ENCODE data around the gene CARD11. TPM values are rescaled to one million over a fixed set of nuclear protein-coding genes. Genes with fewer than 3 reads are reported as not detected.

CARD11 gene
- total and polyA plus RNA-seq, 2 of the 4 experiments (the other 2 are of a cell fraction) = 0.18 to 0.26 TPM

- H3K56ac ChIP-seq (ENCODE audit: extremely low read depth, insufficient read depth, low read length) = no peak overlapping the region
- H3K9ac ChIP-seq (ENCODE audit: low read depth, low read length) = no peak overlapping the region
- H3K9me3 ChIP-seq (ENCODE audit: control insufficient read depth, insufficient read depth, low read length) = peaks cover 2% of the 10 kb centered on the region; the same call in 1 of the 2 replicates
- no CpG with 5 or more reads among the region's 3 CpGs for WGBS, 2 experiments (ENCODE audit: extremely low coverage in 2 of 2, insufficient read length in 1 of 2)
- ATAC-seq (ENCODE audit: low read depth) (no peak), DNase-seq (no peak)
- no peak overlapping the region for H2BK5ac ChIP-seq (ENCODE audit: low read depth, low read length, poor library complexity, severe bottlenecking)
- H2AK9ac ChIP-seq (replicated peaks; ENCODE audit: low read depth, low read length, poor library complexity) = no peak overlapping the region
- H2BK20ac ChIP-seq (ENCODE audit: low read depth, low read length) = no peak overlapping the region
- ChIA-PET CTCF (no interaction called here), POLR2A (ENCODE audit: unreplicated experiment) (no interaction called here)
- H3K9me1 ChIP-seq (ENCODE audit: insufficient read depth, low read length) = no peaks in the 10 kb centered on the region
- no peak overlapping the region for H2AFZ ChIP-seq (replicated peaks; ENCODE audit: low read length, poor library complexity)
- no peak overlapping the region for H4K8ac ChIP-seq (ENCODE audit: low read depth in 2 of 2, low read length in 2 of 2)
- H3K18ac ChIP-seq (ENCODE audit: low read depth, low read length) = no peak overlapping the region
- no peak overlapping the region for H3K4me3 ChIP-seq (ENCODE audit: insufficient read depth, low read depth, low read length)
- no peak overlapping the region for H3K4me2 ChIP-seq (ENCODE audit: low read depth, low read length)
- dilution Hi-C loops (cut with HindIII; ENCODE audit: low sequenced_read_pairs, unreplicated experiment) = no loop called here
- H4K5ac ChIP-seq (ENCODE audit: low read depth, low read length) = no peak overlapping the region
- H4K20me1 ChIP-seq (ENCODE audit: insufficient read depth, low read length) = no peaks in the 10 kb centered on the region
- H2BK120ac ChIP-seq (ENCODE audit: low read depth, low read length) = no peak overlapping the region
- H3K79me1 ChIP-seq (ENCODE audit: low read depth in 1 of 2, low read length in 2 of 2) = no peaks in the 10 kb centered on the region
- TF ChIP-seq CTCF (conservative IDR thresholded peaks at IDR 0.05; ENCODE audit: low read depth, low read length) = no peak
- TF ChIP-seq RCOR1 (IDR thresholded peaks at IDR 0.05; ENCODE audit: insufficient replicate concordance, low read length) = no peak
- TF ChIP-seq RAD21 (IDR thresholded peaks at IDR 0.05; ENCODE audit: low read length) = no peak
- no peak for TF ChIP-seq USF2 (IDR thresholded peaks at IDR 0.05; ENCODE audit: low read depth, low read length)
- TF ChIP-seq CEBPB (IDR thresholded peaks at IDR 0.05; ENCODE audit: low read depth, low read length) = no peak
- H4K91ac ChIP-seq (ENCODE audit: insufficient read depth, low read depth, low read length) = no peak overlapping the region
- in situ Hi-C loops (cut with MboI; ENCODE audit: low sequenced_read_pairs) = no loop called here
- H3K4me1 ChIP-seq (ENCODE audit: control insufficient read depth, insufficient read depth, low read length) = no peaks in the 10 kb centered on the region; the same call in 1 of the 2 replicates
- intact Hi-C loops (cut with micrococcal nuclease) = no loop called here
- H3K23ac ChIP-seq (ENCODE audit: low read depth, low read length) = no peak overlapping the region
- H3K36me3 ChIP-seq (ENCODE audit: control insufficient read depth, insufficient read depth, low read length) = no peaks in the 10 kb centered on the region
- H3K27ac ChIP-seq (ENCODE audit: insufficient read depth, low read length) = no peak overlapping the region
- peaks cover 1% of the 10 kb centered on the region; the same call in 1 of the 2 replicates for H3K27me3 ChIP-seq (ENCODE audit: control insufficient read depth, insufficient read depth, low read length)
- H2BK15ac ChIP-seq (ENCODE audit: low read depth, low read length) = no peak overlapping the region
- H3K4ac ChIP-seq (ENCODE audit: low read depth, low read length) = no peak overlapping the region
- BruUV-seq (replicated peaks) = no TSS peak
- H2AK5ac ChIP-seq (ENCODE audit: low read depth, low read length) = no peak overlapping the region
- H3K14ac ChIP-seq (replicated peaks; ENCODE audit: low read depth, low read length) = no peak overlapping the region
These were observed 138.6 kb downstream of the CARD11 start for GRCh38 chr7:2905027-2905426.

Data from IMR-90 (cell line).